HL-60 (cell line): Measurements from ENCODE around the gene IL4I1.

Experiments used
- DNase-seq, 2 experiments: peaks; one replicate each; pipeline ENCODE4 v3.0.0-alpha.2; 2010 to 2020; ENCODE audit warnings: low read depth in 1 of 2, low spot score in 1 of 2
- H3K27ac ChIP-seq: fragments of 250-450 bp; sonication (Bioruptor Pico); replicated peaks from 2 replicates; pipeline ENCODE4 v1.5.1; 2020; ENCODE audit warnings: mild to moderate bottlenecking, moderate library complexity
- H3K27me3 ChIP-seq: fragments of 250-450 bp; sonication (Bioruptor Pico); 2 replicates; pipeline ENCODE4 v1.5.1; 2021; ENCODE audit warnings: mild to moderate bottlenecking, moderate library complexity; ENCODE audit not compliant: insufficient read depth, poor library complexity, severe bottlenecking
- H3K4me3 ChIP-seq: replicated peaks from 2 replicates; pipeline ENCODE4 v1.5.1; 2011; ENCODE audit warnings: mild to moderate bottlenecking, control low read depth, low read length; ENCODE audit not compliant: insufficient read depth
- CTCF ChIP-seq: IDR thresholded peaks from one replicate; pipeline ENCODE4 v1.5.1; 2011; ENCODE audit warnings: low read length, control low read depth, inconsistent platforms; ENCODE audit not compliant: insufficient read depth
- GABPA ChIP-seq: IDR thresholded peaks from 2 replicates; pipeline ENCODE4 v1.6.1; 2012; ENCODE audit warnings: low read depth
- POLR2AphosphoS5 ChIP-seq: IDR thresholded peaks from 2 replicates; pipeline ENCODE4 v1.6.1; 2012; ENCODE audit warnings: low read depth
- REST ChIP-seq: IDR thresholded peaks from 2 replicates; pipeline ENCODE4 v1.6.1; 2012; ENCODE audit warnings: low read depth; ENCODE audit not compliant: insufficient replicate concordance
- SPI1 ChIP-seq: IDR thresholded peaks from 2 replicates; pipeline ENCODE4 v1.6.1; 2012; ENCODE audit warnings: low read depth, mild to moderate bottlenecking, borderline replicate concordance

Gene IL4I1

DNA sequence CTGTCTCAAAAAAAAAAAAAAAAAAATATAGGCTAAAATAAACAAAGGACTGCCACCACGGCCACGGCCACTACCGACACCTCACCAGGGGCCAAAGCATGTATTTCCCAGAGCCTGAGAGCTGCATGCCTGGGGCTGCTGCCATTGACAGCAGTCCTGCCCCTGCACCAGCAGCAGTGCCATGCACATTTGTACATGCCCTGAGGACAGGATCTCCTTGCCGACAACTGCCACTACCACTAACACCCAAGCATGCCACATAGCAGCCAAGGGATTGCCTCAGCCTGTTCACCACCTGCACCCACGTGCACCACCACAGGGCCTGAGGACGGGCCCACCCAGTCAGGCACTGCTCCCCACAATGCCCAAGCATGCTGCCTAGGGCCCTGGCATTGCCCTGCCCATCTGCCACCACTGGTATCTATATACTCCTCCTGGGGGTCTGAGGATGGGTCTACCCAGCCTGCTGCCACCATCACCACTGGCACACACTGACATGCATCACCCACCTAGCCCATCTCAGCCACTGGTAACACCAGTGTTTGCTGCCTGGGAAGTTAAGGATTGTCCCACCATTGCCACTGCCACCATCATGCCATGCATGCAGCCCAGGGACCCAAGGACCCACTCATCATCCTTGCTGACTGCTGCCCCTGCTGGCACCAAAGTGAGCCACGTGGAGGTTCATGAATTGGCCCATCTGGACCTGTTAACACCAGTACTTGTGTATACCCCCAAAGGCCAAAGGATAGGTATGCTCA is 43.2 kb upstream of the IL4I1 start:
- H3K27me3 ChIP-seq = no peaks in the 10 kb centered on the region
- no peak for TF ChIP-seq POLR2AphosphoS5
- no peak for TF ChIP-seq REST
- no peak for TF ChIP-seq SPI1
- no peak for TF ChIP-seq CTCF
- no peak for TF ChIP-seq GABPA
- no peak overlapping the region for H3K27ac ChIP-seq
- DNase-seq = no peak
- no peak overlapping the region for H3K4me3 ChIP-seq

DNA sequence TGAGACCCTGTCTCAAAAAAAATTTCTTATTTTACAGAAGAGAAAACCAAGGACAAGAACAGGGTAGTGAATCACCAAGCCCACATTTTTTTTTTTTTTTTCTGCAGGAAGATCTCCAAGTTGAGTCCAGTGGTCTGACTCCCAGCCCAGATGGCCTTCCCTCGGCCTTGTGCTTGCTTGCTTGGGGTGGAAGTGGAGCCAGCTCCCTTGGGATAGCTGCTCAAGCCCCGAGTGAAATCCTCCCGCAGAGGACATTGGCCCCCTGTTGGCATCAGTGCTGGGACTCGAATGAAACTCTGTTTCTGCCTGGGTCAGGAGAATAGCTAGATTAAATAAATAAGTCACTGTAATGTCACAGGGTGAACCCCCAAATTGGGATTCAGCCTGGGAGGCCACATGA is 42.0 kb upstream of the IL4I1 start:
- no peaks in the 10 kb centered on the region for H3K27me3 ChIP-seq
- no peak overlapping the region for H3K4me3 ChIP-seq
- DNase-seq = no peak
- no peak overlapping the region for H3K27ac ChIP-seq
- TF ChIP-seq SPI1 (no peak), POLR2AphosphoS5 (no peak), GABPA (no peak), CTCF (no peak), REST (no peak)

DNA sequence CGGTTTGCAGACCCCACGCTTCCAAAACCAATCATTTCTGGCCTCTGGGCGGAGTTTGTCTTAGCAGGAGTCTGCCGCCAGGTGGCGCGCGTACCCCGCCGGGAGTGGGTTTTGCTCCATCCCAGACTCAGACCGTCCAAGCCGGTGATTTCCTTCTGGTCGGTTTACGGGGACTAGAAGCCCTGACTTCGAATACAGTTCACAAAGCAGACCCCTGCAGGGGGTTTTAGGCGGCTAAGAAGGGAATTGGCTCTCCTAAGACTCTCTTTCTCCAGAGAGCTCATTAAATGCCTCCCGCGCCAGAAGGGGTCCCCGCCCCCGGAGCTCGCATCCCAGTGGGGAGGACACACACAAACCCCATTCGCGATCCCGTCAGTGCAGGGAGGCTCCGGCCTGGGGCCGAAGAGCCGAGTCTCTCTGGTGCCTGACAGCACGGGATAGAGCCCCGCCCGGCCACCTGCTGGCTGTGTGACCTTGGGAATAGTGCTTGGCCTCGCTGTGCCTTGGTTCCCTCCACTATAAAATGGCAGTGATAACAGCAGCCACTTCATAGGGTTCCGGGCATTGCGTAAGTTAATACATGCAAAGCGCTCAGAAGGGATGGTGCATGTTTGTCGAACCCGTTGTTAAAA is 41.2 kb upstream of the IL4I1 start:
- peak; percentile 23 for TF ChIP-seq REST
- TF ChIP-seq CTCF = peak; percentile 73
- TF ChIP-seq GABPA = no peak
- TF ChIP-seq POLR2AphosphoS5 = no peak
- no peaks in the 10 kb centered on the region for H3K27me3 ChIP-seq
- no peak overlapping the region for H3K27ac ChIP-seq
- DNase-seq = peak in 1 of 2 experiments; percentile 73
- no peak overlapping the region for H3K4me3 ChIP-seq
